ENCODE measurements around the gene LRRC74A.

The LRRC74A gene

GRCh38 chr14:76812422-76813383 lies 13.5 kb upstream of the LRRC74A start, which contains the start of gene ANGEL1:
TSS of gene ANGEL1 (minus strand) at chr14:76812882. CDS start at chr14:76812827, 55 bp downstream.
- peaks cover 13% of the 10 kb centered on the region for H3K36me3 ChIP-seq (replicated peaks; ENCODE audit: low read depth, low read length)
- H3K27me3 ChIP-seq (ENCODE audit: low read depth, low read length), result peaks cover 12% of the 10 kb centered on the region
- H3K4me3 ChIP-seq (ENCODE audit: low read length), result peak within 1 kb of the TSS; percentile 98
- H3K9ac ChIP-seq (ENCODE audit: low read length), result peak within 1 kb of the TSS; percentile 88
- peak within 1 kb of the TSS; percentile 100 for H3K4me2 ChIP-seq (ENCODE audit: low read length)
- peaks cover 17% of the 10 kb centered on the region for H3K4me1 ChIP-seq (ENCODE audit: low read length)
- TF ChIP-seq EZH2phosphoT487 (IDR thresholded peaks at IDR 0.05; ENCODE audit: low read depth) (no peak), CTCF (IDR thresholded peaks at IDR 0.05; ENCODE audit: low read depth, low read length) (no peak)
- H2AFZ ChIP-seq (ENCODE audit: low read depth, low read length), result peak within 1 kb of the TSS; percentile 97
- peaks cover 23% of the 10 kb centered on the region for H3K79me2 ChIP-seq (ENCODE audit: low read length)
- H4K20me1 ChIP-seq (ENCODE audit: insufficient read depth, low read length), result no peaks in the 10 kb centered on the region
- no peak within 1 kb of the TSS for H3K27ac ChIP-seq (ENCODE audit: low read length)
- no peaks in the 10 kb centered on the region for H3K9me3 ChIP-seq (ENCODE audit: insufficient read depth, low read length)

GRCh38 chr14:76814726-76815645 lies 11.2 kb upstream of the LRRC74A start:
- H2AFZ ChIP-seq (ENCODE audit: low read depth, low read length), result no peak overlapping the region
- H3K27ac ChIP-seq (ENCODE audit: low read length), result no peak overlapping the region

GRCh38 chr14:76820700-76821099 lies 5.5 kb upstream of the LRRC74A start:
- Histone ChIP-seq H2AFZ (ENCODE audit: low read depth, low read length) (no peak overlapping the region), H3K4me2 (ENCODE audit: low read length) (no peak overlapping the region), H3K9me3 (ENCODE audit: insufficient read depth, low read length) (no peaks in the 10 kb centered on the region), H4K20me1 (ENCODE audit: insufficient read depth, low read length) (no peaks in the 10 kb centered on the region), H3K27ac (ENCODE audit: low read length) (no peak overlapping the region), H3K79me2 (ENCODE audit: low read length) (no peaks in the 10 kb centered on the region), H3K27me3 (ENCODE audit: low read depth, low read length) (peaks cover 35% of the 10 kb centered on the region), H3K4me3 (ENCODE audit: low read length) (no peak overlapping the region), H3K4me1 (ENCODE audit: low read length) (no peaks in the 10 kb centered on the region), H3K36me3 (replicated peaks; ENCODE audit: low read depth, low read length) (no peaks in the 10 kb centered on the region), H3K9ac (ENCODE audit: low read length) (no peak overlapping the region)
- no peak for TF ChIP-seq EZH2phosphoT487 (IDR thresholded peaks at IDR 0.05; ENCODE audit: low read depth)
- TF ChIP-seq CTCF (IDR thresholded peaks at IDR 0.05; ENCODE audit: low read depth, low read length), result no peak

More at GRCh38 chr14:76814726-76815645, 11.2 kb upstream of the LRRC74A start:
- H3K9me3 ChIP-seq (ENCODE audit: insufficient read depth, low read length), result no peaks in the 10 kb centered on the region
- H4K20me1 ChIP-seq (ENCODE audit: insufficient read depth, low read length), result no peaks in the 10 kb centered on the region
- TF ChIP-seq CTCF (IDR thresholded peaks at IDR 0.05; ENCODE audit: low read depth, low read length) (no peak), EZH2phosphoT487 (IDR thresholded peaks at IDR 0.05; ENCODE audit: low read depth) (no peak)
- no peak overlapping the region for H3K4me2 ChIP-seq (ENCODE audit: low read length)
- peaks cover 21% of the 10 kb centered on the region for H3K79me2 ChIP-seq (ENCODE audit: low read length)
- H3K4me3 ChIP-seq (ENCODE audit: low read length), result no peak overlapping the region
- peaks cover 21% of the 10 kb centered on the region for H3K27me3 ChIP-seq (ENCODE audit: low read depth, low read length)
- H3K9ac ChIP-seq (ENCODE audit: low read length), result no peak overlapping the region
- peaks cover 17% of the 10 kb centered on the region for H3K4me1 ChIP-seq (ENCODE audit: low read length)
- H3K36me3 ChIP-seq (replicated peaks; ENCODE audit: low read depth, low read length), result no peaks in the 10 kb centered on the region

Data from OCI-LY3 (cell line).